KBM-7 (cell line): Measurements from ENCODE around the gene CRTAC1.

Experiments used
- DNase-seq: peaks from one replicate; pipeline ENCODE4 v3.0.0-alpha.2; 2015
- in situ Hi-C: fragments of 300-500 bp; cut with MboI; formaldehyde crosslinking; loops from 2 replicates; pipeline ENCODE4 v1.14.3; 2020; ENCODE audit warnings: low sequenced_read_pairs, low pct_unique_long_range_greater_than_20kb, mixed read lengths

CRTAC1 gene

DNA sequence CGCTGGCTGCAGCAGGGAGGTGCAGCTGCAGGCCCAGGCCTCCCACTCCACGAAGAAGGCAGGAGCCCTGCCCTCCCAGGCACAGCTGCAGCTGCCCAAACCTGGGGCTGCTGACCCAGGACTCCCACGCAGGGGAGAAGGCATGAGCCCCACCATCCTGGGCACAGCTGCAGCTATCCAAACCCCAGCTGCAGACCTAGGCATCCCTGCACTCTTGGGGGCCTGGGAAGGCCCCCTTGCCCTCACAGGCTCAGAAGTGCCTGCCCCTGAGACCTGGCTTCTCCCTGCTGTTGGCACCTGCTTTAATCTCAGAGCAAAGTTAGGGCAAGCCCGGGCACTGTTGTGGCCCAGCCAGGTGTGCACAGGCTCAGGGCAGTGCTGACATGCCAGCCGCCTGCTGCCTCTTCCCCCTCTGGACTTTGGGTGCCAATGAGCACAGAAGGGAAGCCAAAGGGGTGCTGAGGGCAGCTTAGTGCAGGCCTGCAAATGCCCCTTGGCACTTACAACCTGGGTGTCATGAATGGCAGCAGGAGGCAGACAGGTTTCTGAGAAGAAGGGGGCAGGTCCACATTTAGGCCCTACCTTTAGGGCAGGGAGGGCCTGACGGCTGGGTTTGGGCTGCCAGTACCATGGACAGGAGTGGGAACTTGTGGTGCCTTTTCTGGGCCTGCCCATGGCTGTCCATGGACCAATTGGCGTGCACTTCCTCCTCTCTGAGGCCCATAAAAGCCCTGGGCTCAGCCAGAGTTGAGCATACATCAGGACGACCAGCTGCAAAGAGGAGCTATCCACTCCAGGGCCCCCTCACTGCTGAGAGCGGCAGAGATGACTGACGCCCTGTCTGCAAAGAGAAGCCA, 31.1 kb downstream of the CRTAC1 start:
- in situ Hi-C loops: no loop called here
- DNase-seq: no peak

DNA sequence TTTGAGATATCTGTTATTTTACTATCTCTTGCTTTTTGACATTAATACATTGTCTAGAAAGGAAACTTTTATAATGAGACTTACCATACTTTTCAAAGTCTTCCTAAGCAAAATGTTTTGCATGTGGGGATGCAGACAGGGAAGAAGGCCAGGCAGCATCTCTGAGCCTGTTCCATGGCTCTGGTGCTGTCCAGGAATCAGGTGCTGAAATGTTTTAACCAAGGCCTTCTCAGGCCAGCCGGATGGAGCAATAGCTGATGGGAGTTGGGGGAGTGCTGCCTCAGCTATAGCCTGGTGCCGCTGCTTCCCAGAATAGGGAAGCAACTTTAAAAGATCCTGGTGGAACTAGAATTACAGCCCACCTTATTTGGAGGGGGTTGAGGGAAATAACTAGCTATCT, 38.5 kb downstream of the CRTAC1 start:
- in situ Hi-C loops: no loop called here
- peak; percentile 18 for DNase-seq

DNA sequence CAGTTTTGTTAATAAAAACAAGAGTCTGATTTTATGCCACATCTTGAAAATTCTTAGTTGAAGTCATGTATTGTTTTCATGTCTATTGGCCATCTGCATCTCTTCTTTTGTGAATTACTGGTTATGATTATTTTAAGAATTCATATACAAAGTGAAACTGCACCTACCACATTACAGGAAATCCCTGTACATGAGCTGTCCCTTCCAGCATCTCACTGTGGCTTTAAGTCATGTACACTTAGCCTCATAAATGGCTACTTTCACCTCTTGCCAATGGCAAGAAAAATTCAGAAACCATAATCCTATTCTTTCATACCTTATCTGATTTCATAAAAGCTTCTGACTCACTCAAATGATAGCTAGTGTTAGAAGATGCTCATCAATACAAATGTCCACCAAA, 48.6 kb downstream of the CRTAC1 start:
- DNase-seq: no peak
- in situ Hi-C loops: no loop called here

DNA sequence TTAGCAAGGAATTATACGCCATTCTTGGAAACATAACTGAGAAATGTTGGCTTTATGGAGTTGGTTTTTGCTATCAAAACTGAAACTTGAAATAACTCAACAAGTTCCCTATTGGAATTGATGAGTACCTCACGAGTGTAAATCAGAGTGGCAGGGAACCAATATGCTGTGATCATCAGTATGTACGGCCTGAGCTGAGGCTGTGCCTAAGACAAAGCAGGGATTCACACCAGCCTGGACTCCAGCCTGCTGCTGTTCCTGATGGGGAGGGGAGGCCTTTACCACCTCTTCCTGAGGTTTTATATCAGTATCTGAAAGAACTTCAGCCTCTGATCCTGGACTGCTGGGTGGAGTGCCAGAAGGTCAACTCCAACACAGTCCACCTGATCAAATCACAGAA, 52.7 kb downstream of the CRTAC1 start:
- in situ Hi-C loops: no loop called here

DNA sequence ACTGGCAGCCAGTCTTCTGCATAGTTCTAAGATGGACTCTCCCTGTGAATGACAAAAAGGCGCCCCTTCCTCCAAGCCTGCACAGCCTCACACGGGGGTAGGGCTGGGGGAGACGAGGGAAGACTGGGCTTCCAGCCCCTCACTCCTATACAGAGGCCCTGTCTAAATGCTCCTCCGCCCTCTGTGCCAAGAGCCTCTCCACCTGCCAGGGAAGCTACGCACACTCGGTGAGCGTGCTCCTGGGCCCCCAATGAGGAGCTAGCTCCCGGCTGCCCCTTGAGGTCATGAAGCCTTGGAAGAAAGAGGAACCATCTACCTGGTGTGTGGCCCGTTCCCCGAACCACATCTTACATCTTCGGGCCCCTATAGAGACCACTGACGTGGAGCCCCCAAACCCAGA, 54.8 kb downstream of the CRTAC1 start:
- DNase-seq: no peak
- in situ Hi-C loops: no loop called here

More for the DNA sequence above, 52.7 kb downstream of the CRTAC1 start:
- no peak for DNase-seq

DNA sequence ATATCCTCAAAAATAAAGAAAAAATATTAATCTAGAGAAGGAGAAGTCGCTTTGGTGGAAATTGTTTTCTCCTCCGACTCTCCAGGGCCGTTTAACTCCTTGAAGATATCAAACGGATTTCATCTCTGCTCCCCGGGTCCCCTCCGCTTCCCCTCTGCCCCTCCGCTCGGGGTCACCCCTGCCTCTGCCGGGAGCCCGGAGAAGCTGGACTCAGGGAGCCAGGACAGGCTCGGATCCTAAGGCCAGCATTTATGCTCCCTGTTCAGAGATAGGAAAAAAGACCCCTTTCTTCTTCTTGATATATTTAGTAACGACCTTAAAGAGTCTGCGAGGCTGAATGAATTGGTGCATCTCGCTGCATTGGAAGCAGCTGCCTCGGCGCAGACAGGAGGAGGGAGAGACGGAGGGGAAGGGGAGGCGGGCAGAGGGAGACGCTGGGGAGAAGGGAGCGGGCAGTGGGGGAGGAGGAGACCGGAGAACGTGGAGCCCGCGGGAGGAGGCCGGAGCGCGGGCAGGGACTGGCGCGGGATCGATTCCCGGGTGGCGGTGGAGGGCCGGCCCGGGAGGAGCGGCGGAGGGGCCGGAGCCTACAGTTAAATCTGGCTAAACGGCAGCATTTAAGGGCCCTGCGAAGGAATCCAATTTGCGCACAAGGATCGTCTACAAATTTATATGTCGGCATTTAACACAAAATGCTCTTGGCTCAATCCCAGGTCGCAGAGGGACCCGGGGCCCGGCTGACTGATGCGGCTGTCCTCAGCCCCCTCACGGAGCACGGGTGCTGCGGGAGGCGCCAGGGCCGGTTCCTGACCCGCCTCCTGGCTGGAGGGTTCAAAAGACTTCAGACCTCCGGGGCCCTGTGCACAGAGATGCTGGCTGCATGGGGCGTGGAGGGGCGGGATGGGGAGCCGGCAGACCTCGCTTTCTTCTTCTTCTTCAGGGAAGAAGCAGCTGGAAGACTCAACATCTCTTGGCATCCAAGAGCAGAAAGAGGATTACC, 55.6 kb downstream of the CRTAC1 start:
- in situ Hi-C loops: no loop called here

DNA sequence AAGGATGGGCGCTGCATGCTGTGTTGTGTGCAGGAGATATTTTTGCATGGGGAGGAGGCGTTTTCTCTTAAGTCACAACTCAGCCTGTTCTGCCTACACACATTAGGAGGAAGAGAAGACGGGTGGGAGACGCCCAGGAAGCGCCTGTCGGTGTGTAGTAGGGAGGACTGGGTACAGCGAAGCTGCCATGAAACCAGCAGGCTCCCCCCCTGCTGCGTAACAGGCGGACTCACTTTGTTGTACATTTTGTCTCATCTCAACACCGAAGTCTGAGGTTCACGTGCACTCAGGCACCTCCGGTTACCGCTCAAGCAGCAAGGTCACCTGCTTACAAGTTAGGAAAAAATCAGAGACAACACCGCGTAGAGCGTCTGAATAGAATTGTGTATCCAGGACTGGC, 56.3 kb downstream of the CRTAC1 start:
- in situ Hi-C loops: no loop called here
- no peak for DNase-seq

More for the DNA sequence above, 55.6 kb downstream of the CRTAC1 start:
- DNase-seq: no peak

DNA sequence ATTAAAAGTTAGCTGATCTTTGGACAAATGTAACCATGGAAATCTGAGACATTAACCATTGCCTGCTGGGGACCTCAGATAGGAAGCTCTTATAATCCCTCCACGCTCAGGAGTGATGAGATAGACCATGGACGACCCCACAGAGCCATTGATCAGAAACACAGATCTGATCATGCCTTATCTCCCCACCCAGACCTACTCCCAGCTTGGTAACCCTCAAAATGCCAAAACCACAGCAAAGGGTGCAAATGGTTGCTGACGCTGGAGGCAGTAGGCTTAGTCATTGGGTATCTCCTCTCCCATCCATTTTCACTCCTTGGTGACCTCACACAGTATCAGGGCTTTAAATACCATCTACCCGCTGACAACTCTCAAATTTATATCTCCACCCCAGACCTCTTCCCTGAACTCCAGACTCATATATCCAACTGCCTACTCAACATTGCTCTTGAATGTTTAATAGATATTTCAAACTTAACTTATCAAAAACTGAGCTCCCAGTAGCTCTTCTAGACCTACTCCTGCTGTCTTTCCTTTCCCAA, 60.8 kb downstream of the CRTAC1 start:
- in situ Hi-C loops: no loop called here

DNA sequence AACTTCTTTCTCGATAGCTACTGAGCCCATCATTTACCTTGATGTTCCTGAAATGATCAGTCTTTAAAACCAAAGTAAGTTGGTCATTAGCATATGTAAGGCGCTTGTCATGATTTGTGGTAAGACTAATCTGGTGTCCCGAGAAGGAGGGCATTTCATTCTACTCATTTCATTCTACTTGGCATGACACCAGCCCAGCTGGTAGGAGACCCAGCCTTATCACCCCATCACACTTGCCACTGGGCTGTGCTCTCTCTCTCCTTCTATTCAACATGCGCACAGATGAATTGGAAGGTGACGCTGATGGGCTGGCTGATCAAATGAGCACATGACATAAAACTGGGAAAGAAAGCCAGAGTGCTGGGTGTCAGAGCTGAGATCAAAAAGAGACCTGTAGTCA, 65.7 kb downstream of the CRTAC1 start:
- no peak for DNase-seq
- in situ Hi-C loops: no loop called here

More for the DNA sequence above, 60.8 kb downstream of the CRTAC1 start:
- DNase-seq: no peak

DNA sequence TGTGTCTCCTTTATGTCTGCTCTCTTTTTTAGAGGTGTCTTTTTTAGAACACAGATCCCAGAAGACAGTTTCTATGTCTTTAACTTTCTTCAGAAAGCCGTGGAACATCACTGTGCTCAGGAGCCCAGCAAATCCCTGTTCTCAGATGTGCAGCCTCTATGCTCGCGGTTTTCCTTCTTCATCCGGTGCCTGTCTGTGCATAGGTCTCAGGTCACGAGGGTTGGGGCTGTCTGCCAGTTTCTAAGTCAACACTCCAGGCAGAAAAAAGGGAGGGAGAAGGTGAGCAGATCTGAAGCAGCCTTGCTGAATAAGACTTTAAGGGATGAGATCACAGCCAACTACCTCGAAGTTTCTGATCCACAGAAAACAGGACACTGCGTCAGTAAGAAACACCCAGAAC, 68.5 kb downstream of the CRTAC1 start:
- DNase-seq: no peak
- in situ Hi-C loops: no loop called here

DNA sequence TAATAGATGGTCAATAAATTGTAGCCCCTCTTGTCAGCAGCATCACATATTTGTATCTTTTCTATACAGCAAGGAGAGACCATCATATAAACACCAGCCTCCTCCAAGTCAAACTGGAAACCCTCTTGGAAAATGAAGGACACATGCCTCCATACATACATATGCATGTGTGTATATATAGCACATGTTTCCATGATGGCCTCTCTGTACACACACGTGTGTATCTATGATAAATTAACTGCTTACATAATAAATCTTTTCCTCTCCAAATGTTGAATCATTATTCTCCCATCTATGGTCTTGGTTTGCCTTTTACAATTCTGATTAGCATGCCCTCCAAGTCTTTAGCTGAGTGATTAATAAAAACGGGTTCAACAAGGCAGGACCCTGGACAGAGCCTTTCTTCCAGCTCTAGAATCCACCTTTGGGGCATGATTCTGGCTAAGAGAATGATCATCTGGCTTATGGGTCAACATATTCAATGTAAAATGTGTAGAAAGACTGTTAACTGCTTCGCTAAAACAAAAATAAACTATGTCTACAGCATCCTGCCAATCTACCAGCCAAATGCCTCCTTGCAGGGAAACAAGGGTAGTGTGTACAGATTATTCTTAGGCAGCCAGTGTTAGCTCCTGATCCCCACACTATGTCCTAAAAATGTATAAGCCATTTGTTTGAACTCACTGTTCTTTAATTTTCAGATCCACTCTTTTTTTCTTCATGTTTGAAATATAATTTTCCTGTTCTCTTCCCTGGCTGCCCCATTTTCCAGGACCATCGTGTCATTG, 70.0 kb downstream of the CRTAC1 start:
- in situ Hi-C loops: no loop called here
- no peak for DNase-seq

DNA sequence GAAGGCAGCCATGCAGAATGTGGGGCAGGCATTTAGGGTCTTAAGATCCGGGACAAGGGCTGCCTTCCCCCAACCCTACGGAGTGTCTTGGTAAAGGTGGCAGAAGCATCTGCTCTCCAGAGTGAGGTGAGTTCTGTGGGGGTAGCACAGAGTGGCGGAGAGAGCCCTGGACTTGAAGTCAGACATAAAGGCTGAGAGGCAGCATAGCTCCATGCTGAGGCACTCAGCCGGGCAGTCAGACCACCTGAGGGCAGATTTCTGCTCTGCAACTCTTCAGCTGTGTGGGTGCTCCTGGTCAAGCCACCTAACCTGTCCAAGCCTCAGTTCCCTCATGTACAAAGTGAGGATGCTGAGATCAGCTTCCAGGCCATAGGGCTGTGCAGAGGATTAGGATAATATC, 81.0 kb downstream of the CRTAC1 start:
- no peak for DNase-seq
- in situ Hi-C loops: no loop called here

DNA sequence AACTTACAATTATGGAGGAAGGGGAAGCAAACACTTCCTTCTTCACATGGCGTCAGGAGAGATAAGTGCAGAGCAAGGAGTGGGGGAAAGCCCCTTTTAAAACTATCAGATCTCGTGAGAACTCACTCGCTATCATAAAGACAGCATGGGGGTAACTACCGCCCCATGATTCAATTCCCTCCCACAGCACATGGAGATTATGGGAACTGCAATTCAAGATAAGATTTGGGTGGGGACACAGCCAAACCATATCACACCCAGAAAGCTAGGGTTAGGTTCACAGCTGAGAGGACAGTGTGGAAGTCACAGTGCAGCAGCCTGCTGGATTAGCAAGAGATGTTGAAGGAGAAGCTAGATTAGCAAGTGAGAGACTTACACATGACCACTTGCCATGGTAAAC, 81.6 kb downstream of the CRTAC1 start:
- DNase-seq: no peak
- in situ Hi-C loops: no loop called here

DNA sequence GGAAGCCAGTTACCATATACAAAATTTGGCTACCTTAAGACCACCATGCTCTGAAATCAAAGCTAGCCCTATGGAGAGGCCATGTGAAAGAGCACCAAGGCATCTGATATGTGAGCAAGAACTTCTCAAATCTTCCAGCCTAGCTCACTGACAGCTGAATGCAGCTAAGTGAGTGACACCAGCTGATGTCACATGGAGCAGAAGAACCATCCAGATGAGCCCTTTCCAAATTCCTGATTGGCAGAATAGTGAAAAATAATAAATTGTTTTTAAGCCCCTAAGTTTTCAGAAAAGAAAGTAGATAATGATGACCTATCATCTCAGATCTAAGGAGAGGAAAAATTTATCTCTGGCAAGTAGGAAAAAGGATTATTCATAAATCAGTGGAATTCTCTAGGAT, 85.6 kb downstream of the CRTAC1 start:
- DNase-seq: no peak
- in situ Hi-C loops: no loop called here

DNA sequence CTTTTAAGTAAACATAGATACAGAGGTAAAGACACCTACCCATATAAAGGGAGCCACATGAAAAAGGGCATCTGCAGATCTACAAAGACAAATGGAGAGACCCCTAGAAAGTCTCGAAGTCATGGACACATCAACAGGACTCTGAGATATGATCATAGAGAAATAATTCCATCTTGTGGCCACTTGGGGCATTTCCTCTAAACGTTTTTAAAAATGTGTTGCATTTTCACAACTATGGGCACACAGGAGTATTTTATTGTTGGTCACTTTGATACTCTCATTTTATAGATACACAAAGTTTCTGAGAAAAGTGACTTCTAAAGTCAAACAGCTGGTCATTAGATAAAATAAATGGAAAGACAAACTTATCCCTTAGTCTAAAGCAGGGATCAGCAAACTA, 87.1 kb downstream of the CRTAC1 start:
- in situ Hi-C loops: no loop called here
- DNase-seq: no peak

DNA sequence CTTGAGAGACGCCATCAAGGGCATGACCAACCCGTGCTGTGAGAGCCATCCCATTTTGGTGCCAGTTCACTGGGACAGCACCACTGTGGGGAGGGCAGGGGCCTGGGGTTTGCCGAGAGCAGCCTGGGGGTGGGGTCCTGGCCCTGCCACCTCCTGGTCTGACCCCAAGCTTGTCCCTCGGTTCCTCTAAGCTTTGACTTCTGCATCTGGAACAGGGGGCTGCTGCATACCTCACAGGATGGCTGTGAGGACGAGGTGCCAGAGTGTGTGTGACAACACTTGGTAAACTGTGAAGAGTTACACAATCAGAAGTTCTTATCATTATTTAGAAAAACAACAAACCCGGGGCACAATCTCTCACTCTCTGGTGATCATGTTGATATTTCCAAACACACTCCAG, 89.9 kb downstream of the CRTAC1 start:
- in situ Hi-C loops: no loop called here
- no peak for DNase-seq

DNA sequence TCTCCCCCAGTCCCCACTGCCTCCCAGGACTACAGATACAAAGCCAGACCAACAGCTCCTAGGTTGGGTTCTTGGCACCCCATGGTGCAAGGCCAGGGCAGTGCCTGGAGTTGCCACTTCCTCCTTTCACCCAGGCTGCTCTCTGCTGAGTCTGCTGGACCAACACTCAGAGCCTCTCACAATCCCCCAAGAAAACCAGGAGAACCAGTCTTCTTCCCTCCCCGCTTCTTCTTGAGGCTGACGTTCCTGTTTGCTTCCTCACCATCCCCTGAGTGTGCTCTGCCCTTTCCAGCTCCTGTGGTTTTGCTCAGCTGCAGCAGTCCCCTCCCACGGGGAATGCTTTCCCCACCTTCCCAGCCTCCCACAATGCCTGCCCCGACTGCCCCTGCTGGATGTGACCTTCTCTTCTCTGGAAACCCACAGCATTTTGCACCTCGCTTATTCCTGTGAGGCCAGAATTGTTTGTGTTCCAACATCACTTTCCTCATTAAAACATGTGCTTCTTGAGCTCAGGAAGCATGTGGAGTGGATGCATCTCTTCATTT, 90.9 kb downstream of the CRTAC1 start:
- DNase-seq: no peak

DNA sequence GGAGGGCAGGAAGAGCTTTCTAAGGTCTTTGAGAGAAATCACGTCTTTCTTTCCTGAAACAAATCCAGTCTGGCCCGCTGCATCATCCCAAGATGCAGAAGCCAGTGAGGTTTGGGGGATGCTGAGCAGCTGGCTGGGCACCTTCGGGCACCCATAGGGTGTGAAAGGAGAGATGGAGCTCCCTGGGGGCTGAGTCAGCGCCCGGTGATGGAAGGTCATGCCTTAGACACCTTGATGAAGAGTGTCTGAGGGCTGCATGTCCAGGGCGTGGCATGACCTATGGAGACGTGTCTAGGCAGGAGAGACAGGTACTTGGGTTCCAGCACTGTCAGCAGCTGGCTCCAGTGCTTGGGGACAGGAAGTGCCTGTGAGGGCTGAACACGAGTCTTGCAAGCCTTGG, 92.5 kb downstream of the CRTAC1 start:
- in situ Hi-C loops: no loop called here
- DNase-seq: no peak

More for the DNA sequence above, 90.9 kb downstream of the CRTAC1 start:
- in situ Hi-C loops: no loop called here

DNA sequence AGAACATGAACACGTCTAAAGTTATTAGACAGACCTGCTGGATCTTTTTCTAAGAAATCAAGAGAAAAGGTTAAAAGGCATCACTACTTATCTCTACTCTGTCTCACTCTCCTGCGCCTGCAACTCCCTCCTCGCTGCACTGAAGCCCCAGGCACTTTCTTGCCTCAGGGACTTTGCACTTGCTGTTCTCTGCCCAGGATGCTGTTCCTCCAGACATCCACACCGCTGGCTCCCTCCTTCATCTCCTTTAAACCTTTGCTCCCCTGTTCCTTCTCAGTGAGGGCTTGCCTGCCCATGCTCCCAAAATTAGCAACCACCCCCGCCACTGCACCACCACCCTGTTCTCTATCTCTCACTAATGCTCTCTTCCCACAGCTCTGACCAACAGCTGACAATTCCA, 93.4 kb downstream of the CRTAC1 start:
- in situ Hi-C loops: no loop called here
- DNase-seq: no peak
